Type B pancreatic cell (in vitro differentiated cells): Measurements from ENCODE around the gene AGAP5. TPM values are rescaled to one million over a fixed set of nuclear protein-coding genes. Genes with fewer than 3 reads are reported as not detected.
A peak's percentile ranks its signal among the peaks of the same experiment; 100 is the strongest.

ENCODE experiments used
- DNase-seq: peaks from one replicate; pipeline ENCODE4 v3.0.0; 2021; ENCODE audit warnings: mixed read lengths; ENCODE audit not compliant: unreplicated experiment; ENCODE audit errors: extremely low spot score
- H3K27ac Mint-ChIP-seq: 2 replicates; pipeline ENCODE4 v1.8.0; 2021; ENCODE audit warnings: mild to moderate bottlenecking, mixed read lengths
- H3K27me3 Mint-ChIP-seq: 2 replicates; pipeline ENCODE4 v1.8.0; 2021; ENCODE audit warnings: mixed read lengths
- H3K36me3 Mint-ChIP-seq: 2 replicates; pipeline ENCODE4 v1.8.0; 2021; ENCODE audit warnings: mixed read lengths
- H3K4me1 Mint-ChIP-seq: one replicate; pipeline ENCODE4 v1.8.0; 2021; ENCODE audit warnings: mixed read lengths; ENCODE audit not compliant: unreplicated experiment
- H3K4me3 Mint-ChIP-seq: 2 replicates; pipeline ENCODE4 v1.8.0; 2021; ENCODE audit warnings: mild to moderate bottlenecking, mixed read lengths
- H3K9me3 Mint-ChIP-seq: 2 replicates; pipeline ENCODE4 v1.8.0; 2021; ENCODE audit warnings: mixed read lengths
- CTCF ChIP-seq: fragments of 200-600 bp; sonication (generic); conservative IDR thresholded peaks from 2 replicates; pipeline ENCODE4 v1.5.0; 2021; ENCODE audit warnings: antibody characterized with exemption, mild to moderate bottlenecking
- total RNA-seq: library from RNA; stranded (reverse); gene quantifications from 2 replicates; pipeline ENCODE4 v1.2.1, GENCODE V29; 2021; ENCODE audit warnings: low replicate concordance

AGAP5 gene
- total RNA-seq, 1 donor from 2014 or later, result 10.3 TPM

- TF ChIP-seq CTCF, result no peak
- Mint-ChIP-seq H3K36me3 (no peaks in the 10 kb centered on the region), H3K9me3 (no peaks in the 10 kb centered on the region), H3K27me3 (no peaks in the 10 kb centered on the region), H3K4me1 (peaks cover 7% of the 10 kb centered on the region), H3K4me3 (no peak overlapping the region), H3K27ac (no peak overlapping the region)
- no peak for DNase-seq
Measured at GRCh38 chr10:73734796-73735305, 36.9 kb upstream of the AGAP5 start.

GRCh38 chr10:73734028-73734720 is 36.3 kb upstream of the AGAP5 start:
- no peak for TF ChIP-seq CTCF
- Mint-ChIP-seq H3K36me3 (no peaks in the 10 kb centered on the region), H3K27ac (no peak overlapping the region), H3K4me3 (no peak overlapping the region), H3K9me3 (no peaks in the 10 kb centered on the region), H3K27me3 (no peaks in the 10 kb centered on the region), H3K4me1 (peaks cover 11% of the 10 kb centered on the region)
- DNase-seq, result no peak

GRCh38 chr10:73732931-73733623 is 35.2 kb upstream of the AGAP5 start:
- no peak overlapping the region for H3K4me3 Mint-ChIP-seq
- H3K9me3 Mint-ChIP-seq, result no peaks in the 10 kb centered on the region
- TF ChIP-seq CTCF, result no peak
- no peaks in the 10 kb centered on the region for H3K27me3 Mint-ChIP-seq
- no peak for DNase-seq
- no peaks in the 10 kb centered on the region for H3K36me3 Mint-ChIP-seq
- H3K4me1 Mint-ChIP-seq, result peaks cover 11% of the 10 kb centered on the region
- no peak overlapping the region for H3K27ac Mint-ChIP-seq

- no peak for DNase-seq
- H3K27me3 Mint-ChIP-seq, result no peaks in the 10 kb centered on the region
- peak overlapping the region; percentile 80 for H3K4me3 Mint-ChIP-seq
- H3K27ac Mint-ChIP-seq, result peak overlapping the region; percentile 62
- H3K4me1 Mint-ChIP-seq, result peaks cover 11% of the 10 kb centered on the region
- H3K36me3 Mint-ChIP-seq, result no peaks in the 10 kb centered on the region
- TF ChIP-seq CTCF, result no peak
- H3K9me3 Mint-ChIP-seq, result no peaks in the 10 kb centered on the region
Measured at GRCh38 chr10:73732426-73732825, 34.5 kb upstream of the AGAP5 start.

- H3K27ac Mint-ChIP-seq, result peak overlapping the region; percentile 62
- H3K36me3 Mint-ChIP-seq, result no peaks in the 10 kb centered on the region
- no peak for DNase-seq
- H3K9me3 Mint-ChIP-seq, result no peaks in the 10 kb centered on the region
- no peaks in the 10 kb centered on the region for H3K27me3 Mint-ChIP-seq
- H3K4me1 Mint-ChIP-seq, result peaks cover 11% of the 10 kb centered on the region
- no peak for TF ChIP-seq CTCF
- H3K4me3 Mint-ChIP-seq, result peak overlapping the region; percentile 100
Measured at GRCh38 chr10:73731588-73732375, 33.9 kb upstream of the AGAP5 start.
